H9 (cell line): Measurements from ENCODE around the gene COCH. TPM values are rescaled to one million over a fixed set of nuclear protein-coding genes. Genes with fewer than 3 reads are reported as not detected.

Source experiments
- DNase-seq: peaks from one replicate; pipeline ENCODE4 v3.0.0-alpha.2; 2017
- H2AFZ ChIP-seq: one replicate; pipeline ENCODE4 v1.6.1; 2013; ENCODE audit warnings: mild to moderate bottlenecking, low read length, control low read depth, moderate library complexity
- H2AK5ac ChIP-seq: 2 replicates; pipeline ENCODE4 v1.6.1; 2013; ENCODE audit warnings: low read length, control low read depth, mixed read lengths; ENCODE audit not compliant: insufficient read length
- H2BK120ac ChIP-seq: one replicate; pipeline ENCODE4 v1.6.1; 2013; ENCODE audit warnings: low read depth, mild to moderate bottlenecking, low read length, control low read depth, inconsistent platforms; ENCODE audit not compliant: poor library complexity, severe bottlenecking
- H2BK12ac ChIP-seq: 2 replicates; pipeline ENCODE4 v1.6.1; 2013; ENCODE audit warnings: low read length, control low read depth, mixed read lengths, low read depth; ENCODE audit not compliant: insufficient read length
- H2BK15ac ChIP-seq: 2 replicates; pipeline ENCODE4 v1.6.1; 2013; ENCODE audit warnings: low read depth, low read length, control low read depth
- H2BK20ac ChIP-seq: one replicate; pipeline ENCODE4 v1.6.1; 2013; ENCODE audit warnings: low read depth, mild to moderate bottlenecking, low read length, control low read depth, inconsistent platforms; ENCODE audit not compliant: poor library complexity, severe bottlenecking
- H2BK5ac ChIP-seq: 2 replicates; pipeline ENCODE4 v1.6.1; 2013; ENCODE audit warnings: low read length, control low read depth, mixed read lengths; ENCODE audit not compliant: insufficient read length
- H3K14ac ChIP-seq: 2 replicates; pipeline ENCODE4 v1.6.1; 2013; ENCODE audit warnings: low read length, control low read depth; ENCODE audit not compliant: insufficient read depth
- H3K18ac ChIP-seq: 2 replicates; pipeline ENCODE4 v1.6.1; 2013; ENCODE audit warnings: low read depth, mild to moderate bottlenecking, mixed read lengths, low read length, control low read depth; ENCODE audit not compliant: insufficient read length
- H3K23ac ChIP-seq: 2 replicates; pipeline ENCODE4 v1.6.1; 2013; ENCODE audit warnings: low read length, control low read depth, mixed read lengths, low read depth; ENCODE audit not compliant: insufficient read length
- H3K23me2 ChIP-seq: 2 replicates; pipeline ENCODE4 v1.6.1; 2013; ENCODE audit warnings: low read depth, mild to moderate bottlenecking, mixed read lengths, low read length, control low read depth; ENCODE audit not compliant: insufficient read length, poor library complexity, severe bottlenecking
- H3K27ac ChIP-seq: 2 replicates; pipeline ENCODE4 v1.5.1; 2013; ENCODE audit warnings: low read length, control low read depth, mixed read lengths, low read depth; ENCODE audit not compliant: insufficient read length
- H3K27me3 ChIP-seq: 2 replicates; pipeline ENCODE4 v1.6.1; 2013; ENCODE audit warnings: low read length, control low read depth, inconsistent platforms; ENCODE audit not compliant: insufficient read depth
- H3K4ac ChIP-seq: 2 replicates; pipeline ENCODE4 v1.6.1; 2013; ENCODE audit warnings: low read depth, mild to moderate bottlenecking, control low read depth, inconsistent platforms, low read length, moderate library complexity
- H3K4me1 ChIP-seq: 2 replicates; pipeline ENCODE4 v1.6.1; 2013; ENCODE audit warnings: low read length, control low read depth, inconsistent platforms; ENCODE audit not compliant: insufficient read depth
- H3K4me2 ChIP-seq: 2 replicates; pipeline ENCODE4 v1.6.1; 2013; ENCODE audit warnings: low read length, control low read depth, mixed read lengths; ENCODE audit not compliant: insufficient read length, insufficient read depth
- H3K56ac ChIP-seq: 2 replicates; pipeline ENCODE4 v1.6.1; 2013; ENCODE audit warnings: low read depth, mild to moderate bottlenecking, mixed read lengths, low read length, control low read depth; ENCODE audit not compliant: insufficient read length
- H3K79me1 ChIP-seq: 2 replicates; pipeline ENCODE4 v1.6.1; 2013; ENCODE audit warnings: low read depth, mild to moderate bottlenecking, moderate library complexity, low read length, control low read depth, inconsistent platforms; ENCODE audit not compliant: insufficient read depth, poor library complexity, severe bottlenecking
- H3K79me2 ChIP-seq: 2 replicates; pipeline ENCODE4 v1.6.1; 2013; ENCODE audit warnings: low read length, control low read depth, inconsistent platforms; ENCODE audit not compliant: insufficient read depth
- H3K9ac ChIP-seq: 2 replicates; pipeline ENCODE4 v1.6.1; 2013; ENCODE audit warnings: low read length, control low read depth, mixed read lengths; ENCODE audit not compliant: insufficient read length; ENCODE audit errors: extremely low read depth
- H3K9me3 ChIP-seq: one replicate; pipeline ENCODE4 v1.6.1; 2013; ENCODE audit warnings: low read depth, low read length, inconsistent platforms; ENCODE audit not compliant: control insufficient read depth
- H3T11ph ChIP-seq: one replicate; pipeline ENCODE4 v1.6.1; 2013; ENCODE audit warnings: mild to moderate bottlenecking, low read length, control low read depth, inconsistent platforms
- H4K20me1 ChIP-seq: one replicate; pipeline ENCODE4 v1.6.1; 2013; ENCODE audit not compliant: control insufficient read depth, insufficient read length, insufficient read depth
- H4K5ac ChIP-seq: 2 replicates; pipeline ENCODE4 v1.6.1; 2013; ENCODE audit warnings: low read depth, mild to moderate bottlenecking, mixed read lengths, low read length, control low read depth; ENCODE audit not compliant: insufficient read length
- H4K8ac ChIP-seq: replicated peaks from 2 replicates; pipeline ENCODE4 v1.6.1; 2013; ENCODE audit warnings: low read length, control low read depth, mixed read lengths, low read depth; ENCODE audit not compliant: insufficient read length
- H4K91ac ChIP-seq: 2 replicates; pipeline ENCODE4 v1.6.1; 2013; ENCODE audit warnings: low read depth, mild to moderate bottlenecking, moderate library complexity, mixed read lengths, low read length, control low read depth; ENCODE audit not compliant: insufficient read length
- H3K27ac Mint-ChIP-seq, 3 experiments: 2 replicates in 2 of 3; 3 replicates in 1 of 3; pipeline ENCODE4 v1.8.0; 2020 to 2021; ENCODE audit warnings: mixed read lengths in 3 of 3, mild to moderate bottlenecking in 1 of 3, moderate library complexity in 1 of 3
- H3K27me3 Mint-ChIP-seq: 2 replicates; pipeline ENCODE4 v1.8.0; 2021; ENCODE audit warnings: low read depth, mild to moderate bottlenecking, moderate library complexity, mixed read lengths
- H3K36me3 Mint-ChIP-seq, 3 experiments: 2 replicates in 2 of 3; 3 replicates in 1 of 3; pipeline ENCODE4 v1.8.0; 2020 to 2021; ENCODE audit warnings: low read depth in 3 of 3, mixed read lengths in 3 of 3; ENCODE audit not compliant: insufficient read depth in 1 of 3
- H3K4me1 Mint-ChIP-seq, 2 experiments: 2 replicates each; pipeline ENCODE4 v1.8.0; 2020; ENCODE audit warnings: mixed read lengths in 2 of 2
- H3K4me3 Mint-ChIP-seq, 2 experiments: 2 replicates in 1 of 2; 3 replicates in 1 of 2; pipeline ENCODE4 v1.8.0; 2020 to 2021; ENCODE audit warnings: mild to moderate bottlenecking in 2 of 2, mixed read lengths in 2 of 2, moderate library complexity in 1 of 2
- H3K9me3 Mint-ChIP-seq, 2 experiments: 2 replicates in 1 of 2; 3 replicates in 1 of 2; pipeline ENCODE4 v1.8.0; 2020; ENCODE audit warnings: mild to moderate bottlenecking in 2 of 2, mixed read lengths in 2 of 2, moderate library complexity in 1 of 2
- CTCF ChIP-seq: fragments of 200-600 bp; sonication (generic); conservative IDR thresholded peaks from 3 replicates; pipeline ENCODE4 v1.8.0; 2021; ENCODE audit warnings: antibody characterized with exemption, mild to moderate bottlenecking
- WGBS: extraction: QIAGEN DNeasy Blood & Tissue Kit; methylation state at CpG from one replicate; pipeline ENCODE4 v1.1.7; 2013; ENCODE audit warnings: missing lambda C conversion rate, low lambda C conversion rate, mixed read lengths; ENCODE audit not compliant: insufficient read length; ENCODE audit errors: extremely low coverage; 5-methylcytosine and 5-hydroxymethylcytosine counted together
- total RNA-seq: library from RNA; stranded (reverse); gene quantifications from 2 replicates; pipeline ENCODE4 v1.2.1, GENCODE V29; 2021

COCH gene
- total RNA-seq, 1 experiment from 2014 or later, result 25.8 TPM

- Histone ChIP-seq H3K27me3 (no peaks in the 10 kb centered on the region), H2BK20ac (no peak overlapping the region), H3K79me2 (no peaks in the 10 kb centered on the region), H2AK5ac (no peak overlapping the region), H3K4ac (no peak overlapping the region), H4K8ac (no peak overlapping the region), H3K79me1 (no peaks in the 10 kb centered on the region), H2BK15ac (no peak overlapping the region), H4K20me1 (no peaks in the 10 kb centered on the region), H3K4me1 (no peaks in the 10 kb centered on the region), H3K4me2 (no peak overlapping the region), H3K14ac (no peak overlapping the region), H3K9ac (no peak overlapping the region), H2BK5ac (no peak overlapping the region), H4K91ac (no peak overlapping the region), H3T11ph (no peak overlapping the region), H3K27ac (no peak overlapping the region), H3K9me3 (no peaks in the 10 kb centered on the region), H2BK12ac (no peak overlapping the region), H2AFZ (no peak overlapping the region), H3K18ac (no peak overlapping the region), H2BK120ac (no peak overlapping the region), H4K5ac (no peak overlapping the region), H3K23me2 (no peaks in the 10 kb centered on the region), H3K23ac (no peak overlapping the region), H3K56ac (no peak overlapping the region)
- no peak for TF ChIP-seq CTCF
- no peak overlapping the region for H3K27ac Mint-ChIP-seq
- DNase-seq, result no peak
- no CpG with 5 or more reads among the region's 2 CpGs for WGBS
- no peak overlapping the region for H3K4me3 Mint-ChIP-seq
- peaks cover 12 to 36% (median 30%) of the 10 kb centered on the region in 3 experiments; a peak in 6 of 7 replicates for H3K36me3 Mint-ChIP-seq
- no peaks in the 10 kb centered on the region for H3K4me1 Mint-ChIP-seq
- no peaks in the 10 kb centered on the region for H3K27me3 Mint-ChIP-seq
- no peaks in the 10 kb centered on the region for H3K9me3 Mint-ChIP-seq
Observed at GRCh38 chr14:30908826-30909225, 34.5 kb downstream of the COCH start.
